Measurements from ENCODE around the gene CCDC82.

The CCDC82 gene

DNA sequence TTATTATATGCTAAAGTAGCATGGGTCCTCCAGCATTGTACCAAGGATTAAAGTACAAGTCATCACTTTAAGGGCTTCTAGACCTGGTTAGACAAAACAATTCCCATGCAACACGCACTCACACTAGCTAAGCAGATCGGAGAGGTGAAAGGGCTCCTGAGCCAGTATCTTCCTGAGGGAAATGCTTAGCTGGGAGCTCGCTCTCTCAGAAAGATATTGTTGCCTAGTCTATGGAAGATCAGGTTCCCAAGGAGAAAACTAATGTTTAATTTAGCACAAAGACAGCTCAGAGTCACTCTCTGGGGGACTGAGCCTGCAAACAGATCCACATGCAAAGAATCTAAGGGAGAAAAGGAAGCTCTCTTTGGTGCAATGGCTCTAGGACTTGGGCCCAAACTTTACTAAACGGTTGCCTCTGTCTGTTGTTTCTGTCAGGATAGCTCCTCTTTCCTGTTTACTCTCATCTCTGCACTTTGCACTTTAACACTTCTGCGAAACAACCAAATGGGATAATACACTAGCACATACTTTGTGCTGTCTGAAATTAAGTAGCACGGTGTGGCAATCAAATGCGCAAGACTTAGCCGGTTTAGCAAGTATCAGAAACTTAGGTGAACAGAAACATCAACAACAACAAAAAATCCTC lies 57.5 kb downstream of the CCDC82 start:
- H3K4me3 ChIP-seq, result no peak overlapping the region
- peak overlapping the region in 17 of 21 experiments; percentile 6 to 80 (median 49) for H3K27ac ChIP-seq

GRCh38 chr11:96331699-96332116 lies 58.0 kb downstream of the CCDC82 start:
- no peak overlapping the region for H3K4me3 ChIP-seq
- peak overlapping the region in 13 of 21 experiments; percentile 6 to 80 (median 43) for H3K27ac ChIP-seq

- Histone ChIP-seq H3K4me3 (no peak overlapping the region), H3K27ac (peak overlapping the region in 2 of 21 experiments; percentile 25 to 61)
These were observed 59.2 kb downstream of the CCDC82 start for GRCh38 chr11:96330511-96330859.

DNA sequence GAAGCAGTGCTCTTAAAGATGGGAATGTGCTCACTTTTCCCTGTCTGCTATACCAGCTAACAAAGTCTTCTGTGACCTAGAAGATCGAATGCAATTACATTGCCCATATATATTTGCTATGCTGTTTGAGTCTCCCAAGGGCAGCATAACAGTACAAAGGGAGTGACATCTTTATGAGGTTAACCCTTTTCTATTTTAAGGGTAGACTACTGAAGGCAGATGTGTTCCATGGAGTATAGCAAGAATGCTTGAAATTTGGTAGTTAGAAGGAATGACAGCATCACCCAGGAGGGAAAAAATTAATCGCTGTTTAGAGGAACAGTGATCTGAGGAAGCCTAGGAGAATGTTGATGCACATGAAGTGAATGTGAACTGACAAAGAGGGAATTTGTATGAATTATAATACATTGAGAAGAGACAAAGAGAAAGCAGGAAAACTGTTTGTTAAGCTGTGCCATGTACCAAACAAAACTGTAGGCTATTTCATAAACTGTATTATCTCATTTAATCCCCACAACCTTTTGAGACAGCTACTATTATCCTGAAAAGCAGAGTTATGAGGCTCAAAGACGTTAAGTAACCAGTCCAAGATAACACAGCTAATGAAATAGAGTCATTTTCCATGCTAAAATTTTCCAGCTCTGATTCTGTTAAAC lies 59.7 kb downstream of the CCDC82 start:
- H3K4me3 ChIP-seq, result no peak overlapping the region
- peak overlapping the region in 3 of 21 experiments; percentile 25 to 61 (median 46) for H3K27ac ChIP-seq

- Histone ChIP-seq H3K27ac (peak overlapping the region in 2 of 21 experiments; percentile 3 to 46), H3K4me3 (no peak overlapping the region)
These were observed 60.3 kb downstream of the CCDC82 start for GRCh38 chr11:96329419-96329818.

- H3K27ac ChIP-seq, result peak overlapping the region in 2 of 21 experiments; percentile 2 to 46
- H3K4me3 ChIP-seq, result no peak overlapping the region
These were observed 61.2 kb downstream of the CCDC82 start for GRCh38 chr11:96328395-96329010.

DNA sequence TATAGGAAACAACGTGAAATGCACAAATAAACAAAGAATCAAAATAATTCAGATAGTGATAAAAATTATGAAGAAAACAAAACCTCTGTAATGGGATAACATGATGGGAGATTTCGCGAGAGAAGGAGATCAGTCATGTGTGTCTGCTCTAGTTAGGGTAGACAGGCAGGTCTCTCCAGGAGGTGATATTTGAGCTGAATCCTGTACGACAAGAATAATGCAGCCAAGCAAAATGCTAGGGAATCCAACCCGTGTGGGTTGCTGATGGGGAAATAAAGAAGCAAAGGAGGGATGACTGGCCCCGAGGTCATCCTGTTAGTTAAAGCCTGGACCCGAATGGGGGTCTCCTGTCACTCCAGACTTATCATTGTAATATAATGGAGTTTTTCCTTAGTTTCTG lies 62.8 kb downstream of the CCDC82 start:
- Histone ChIP-seq H3K27ac (peak overlapping the region in 1 of 21 experiments; percentile 25), H3K4me3 (no peak overlapping the region)

DNA sequence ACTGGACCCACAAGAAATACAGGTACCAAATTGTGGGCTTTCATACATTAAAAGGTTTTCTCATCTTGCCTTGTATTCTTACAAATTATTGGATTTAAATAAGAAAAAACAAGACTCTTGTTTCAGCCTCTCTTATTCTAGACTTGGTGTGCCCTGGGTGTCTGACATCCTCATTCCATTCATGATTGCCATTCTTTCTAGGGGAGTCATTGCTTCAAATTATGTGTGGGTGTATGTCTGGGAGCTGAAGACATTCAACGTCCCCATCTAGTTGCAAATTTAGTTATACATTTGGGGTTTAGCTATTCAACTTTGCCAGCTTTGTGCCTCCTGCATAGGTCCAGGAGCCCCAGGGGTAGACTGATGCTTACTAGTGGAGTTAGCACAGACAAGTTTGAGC lies 64.8 kb downstream of the CCDC82 start:
- Histone ChIP-seq H3K4me3 (no peak overlapping the region), H3K27ac (peak overlapping the region in 6 of 21 experiments; percentile 4 to 59 (median 46))

- no peak overlapping the region for H3K27ac ChIP-seq
These were observed 66.1 kb downstream of the CCDC82 start for GRCh38 chr11:96323642-96323985.

GRCh38 chr11:96322775-96323641 lies 66.7 kb downstream of the CCDC82 start:
- Histone ChIP-seq H3K4me3 (no peak overlapping the region), H3K27ac (no peak overlapping the region)

More at GRCh38 chr11:96323642-96323985, 66.1 kb downstream of the CCDC82 start:
- H3K4me3 ChIP-seq, result no peak overlapping the region

- Histone ChIP-seq H3K27ac (peak overlapping the region in 1 of 21 experiments; percentile 31), H3K4me3 (no peak overlapping the region)
These were observed 68.6 kb downstream of the CCDC82 start for GRCh38 chr11:96321091-96321490.

GRCh38 chr11:96319898-96320656 lies 69.6 kb downstream of the CCDC82 start:
- Histone ChIP-seq H3K4me3 (no peak overlapping the region), H3K27ac (no peak overlapping the region)

GRCh38 chr11:96318850-96319249 lies 70.9 kb downstream of the CCDC82 start:
- Histone ChIP-seq H3K27ac (peak overlapping the region in 5 of 21 experiments; percentile 26 to 68 (median 40)), H3K4me3 (no peak overlapping the region)

DNA sequence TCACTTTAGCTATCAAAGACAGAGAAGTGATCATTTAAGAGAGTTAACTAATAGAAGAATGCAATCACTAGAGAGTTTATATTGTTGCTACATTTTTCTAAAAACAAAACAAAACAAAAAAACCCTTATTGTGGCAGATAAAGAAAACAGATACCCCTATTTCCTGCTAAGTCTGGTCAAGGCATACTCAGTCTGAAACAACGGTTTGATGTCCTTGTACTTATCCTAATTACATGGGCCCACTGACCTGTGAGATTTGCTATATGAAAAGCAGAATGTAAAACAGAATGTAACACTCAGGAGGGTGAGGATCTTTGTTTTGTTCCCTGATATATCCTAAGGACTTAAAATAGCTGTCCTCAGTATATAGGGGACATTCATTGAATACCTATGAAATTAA lies 71.3 kb downstream of the CCDC82 start:
- no peak overlapping the region for H3K4me3 ChIP-seq
- peak overlapping the region in 5 of 21 experiments; percentile 40 to 68 (median 44) for H3K27ac ChIP-seq

GRCh38 chr11:96317985-96318384 lies 71.7 kb downstream of the CCDC82 start:
- peak overlapping the region in 10 of 21 experiments; percentile 31 to 70 (median 56) for H3K27ac ChIP-seq
- H3K4me3 ChIP-seq, result no peak overlapping the region

DNA sequence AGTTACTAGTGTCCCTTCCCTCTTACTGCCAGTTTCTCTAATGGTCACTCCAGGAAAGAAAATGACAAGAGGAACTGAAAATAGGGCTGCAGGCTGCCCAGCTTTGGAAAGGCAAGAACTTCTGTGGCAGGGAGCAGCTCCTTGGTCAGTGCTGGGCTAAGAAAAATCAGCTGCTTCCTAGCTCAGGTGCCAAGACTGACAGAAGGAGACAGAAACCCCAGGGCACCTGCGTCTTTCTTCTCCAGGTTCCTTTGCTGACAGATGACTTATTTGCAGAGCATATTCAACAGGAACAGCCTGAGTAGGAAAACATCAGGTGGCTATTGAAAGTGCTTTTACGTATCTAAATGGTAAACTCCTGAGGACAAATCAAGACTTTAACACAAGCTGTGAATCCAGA lies 72.1 kb downstream of the CCDC82 start:
- Histone ChIP-seq H3K4me3 (no peak overlapping the region), H3K27ac (peak overlapping the region in 14 of 21 experiments; percentile 13 to 76 (median 58))

DNA sequence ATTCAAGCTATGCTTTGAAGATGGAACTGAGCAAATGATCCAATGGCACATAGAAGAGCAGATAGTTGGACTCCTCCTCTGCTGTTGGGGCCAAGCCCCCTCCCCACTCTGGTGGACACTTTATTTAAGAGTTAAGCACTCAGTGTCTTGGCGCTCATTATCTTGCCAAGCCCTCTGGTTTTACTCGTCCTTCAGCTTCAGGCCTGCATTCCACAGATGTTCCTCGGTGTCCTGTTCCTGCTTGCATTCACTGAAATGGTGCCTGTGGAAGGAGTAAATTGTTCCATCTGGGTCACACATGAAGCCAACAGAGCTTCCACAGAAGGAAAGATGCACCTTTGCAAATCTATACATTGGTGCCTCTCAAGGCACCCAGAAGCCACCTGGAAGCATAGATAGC lies 72.8 kb downstream of the CCDC82 start:
- Histone ChIP-seq H3K4me3 (no peak overlapping the region), H3K27ac (peak overlapping the region in 14 of 21 experiments; percentile 30 to 76 (median 63))

DNA sequence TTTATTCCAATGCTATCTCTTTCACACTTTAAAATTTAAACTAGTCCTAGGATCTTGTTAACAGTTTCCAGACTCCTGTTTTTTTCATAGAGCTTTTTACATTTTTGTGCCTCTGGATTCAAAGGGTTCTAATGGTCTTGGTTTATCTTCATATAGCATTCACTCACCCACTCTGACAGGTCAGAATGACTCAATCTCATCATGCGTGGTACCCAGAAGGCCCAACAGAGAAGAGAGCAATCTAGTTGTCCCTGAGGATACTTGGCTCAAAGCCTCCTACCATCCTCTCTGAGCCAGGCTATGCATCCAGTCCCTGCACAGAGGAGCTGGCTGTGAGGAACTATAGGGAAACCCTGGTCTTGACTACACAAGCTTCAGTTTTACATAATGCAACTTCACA lies 74.2 kb downstream of the CCDC82 start:
- H3K27ac ChIP-seq, result peak overlapping the region in 5 of 21 experiments; percentile 32 to 76 (median 62)

More for the DNA sequence above, 74.2 kb downstream of the CCDC82 start:
- H3K4me3 ChIP-seq, result no peak overlapping the region

All from skin epidermis (tissue), 12 donors.